Esophagus squamous epithelium (tissue), 5 donors: Measurements from ENCODE around the gene PRKCZ. TPM values are rescaled to one million over a fixed set of nuclear protein-coding genes. Genes with fewer than 3 reads are reported as not detected.
A peak's percentile ranks its signal among the peaks of the same experiment; 100 is the strongest.

ENCODE experiments used
- DNase-seq: peaks from one replicate; lab custom pipeline; 2025; lab: John Stamatoyannopoulos, UW
- H3K27ac ChIP-seq, 4 donors: fragments of 200-600 bp; sonication (generic); one replicate each; pipeline ENCODE4 v1.5.1; 2016 to 2019; ENCODE audit warnings: mild to moderate bottlenecking in 1 of 4
- H3K27me3 ChIP-seq, 4 donors: fragments of 200-600 bp; sonication (generic); 1 replicate in 3 of 4; 2 replicates in 1 of 4; pipeline versions ENCODE4 v1.5.1 to v1.6.0; 2017 to 2021; ENCODE audit warnings: antibody characterized with exemption in 1 of 4
- H3K36me3 ChIP-seq, 3 donors: fragments of 200-600 bp; sonication (generic); one replicate each; pipeline ENCODE4 v1.5.1; 2016 to 2019
- H3K4me1 ChIP-seq, 3 donors: fragments of 200-600 bp; sonication (generic); one replicate each; pipeline ENCODE4 v1.5.1; 2017 to 2019
- H3K4me3 ChIP-seq, 4 donors: fragments of 200-600 bp; sonication (generic); 1 replicate in 3 of 4; 2 replicates in 1 of 4; pipeline ENCODE4 v1.5.1; 2016 to 2019; ENCODE audit warnings: mild to moderate bottlenecking in 2 of 4, moderate library complexity in 1 of 4
- H3K9me3 ChIP-seq, 3 donors: fragments of 200-600 bp; sonication (generic); one replicate each; pipeline ENCODE4 v1.5.1; 2016 to 2019
- POLR2A ChIP-seq, 4 donors: fragments of 450-650 bp; IDR thresholded peaks; one replicate each; pipeline ENCODE4 v1.6.1; 2017; ENCODE audit warnings: antibody characterized with exemption in 4 of 4, mild to moderate bottlenecking in 4 of 4, moderate library complexity in 3 of 4
- WGBS, 2 donors: methylation state at CpG; one replicate each; pipeline ENCODE4 v1.1.5; 2018; 5-methylcytosine and 5-hydroxymethylcytosine counted together
- intact Hi-C: fragments of 100-400 bp; cut with DNase I; formaldehyde crosslinking; loops from one replicate; pipeline ENCODE4 v1.15.0; 2022
- total RNA-seq, 4 donors: library from RNA; depleted of rRNA; stranded (reverse); fragments of >200 nt; gene quantifications; one replicate each; pipeline ENCODE4 v1.1.0, GENCODE V29; 2016
- TF ChIP-seq, protein P1 (sequence below), 6 experiments: fragments of 450-650 bp in 4 of 6; fragments of 200-600 bp in 2 of 6; sonication (generic) in 2 of 6; IDR thresholded peaks; one replicate each; pipeline ENCODE4 v1.5.1; 2016 to 2019; ENCODE audit warnings: antibody characterized with exemption in 6 of 6, mild to moderate bottlenecking in 4 of 6, moderate library complexity in 4 of 6
- donor health status: DM: yes; HTN: yes; CAD: no.

The PRKCZ gene
- total RNA-seq, 4 donors from 2014 or later, result 14.5 to 23.8 (median 17.5) TPM

DNA sequence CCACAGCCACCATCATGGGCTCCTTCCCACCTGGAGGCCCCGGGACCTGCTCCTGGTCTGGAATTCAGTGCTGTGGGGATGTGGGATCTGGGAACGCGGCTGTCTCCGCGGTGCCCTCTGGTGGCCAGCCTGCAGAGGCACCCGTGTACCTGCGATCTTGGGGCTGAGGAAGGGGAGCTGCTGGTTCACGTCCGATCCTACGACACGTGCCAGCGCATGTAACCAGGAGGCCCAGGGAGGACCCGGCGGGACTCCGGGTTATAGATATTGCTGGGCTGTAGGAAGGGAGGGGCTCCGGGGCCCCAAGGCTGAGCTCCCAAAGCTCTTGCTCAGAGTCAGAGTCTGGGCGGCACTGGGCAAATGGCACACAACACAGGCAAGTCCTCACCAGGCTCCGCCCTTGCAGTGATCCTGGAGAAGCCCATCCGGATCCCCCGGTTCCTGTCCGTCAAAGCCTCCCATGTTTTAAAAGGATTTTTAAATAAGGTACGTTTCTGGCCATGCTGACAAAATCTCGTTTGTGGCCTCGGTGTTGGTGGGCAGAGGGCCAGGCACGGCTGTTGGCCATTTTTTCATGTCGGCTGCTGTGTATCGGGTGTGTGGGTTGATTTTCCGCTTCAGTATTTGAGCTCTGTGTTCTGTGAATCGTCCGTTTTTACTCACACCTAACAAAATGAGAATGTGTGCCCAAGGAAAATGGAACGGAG is 124.3 kb downstream of the PRKCZ start:
- Histone ChIP-seq H3K4me1 (peaks cover 0 to 14% (median 8%) of the 10 kb centered on the region in 3 donors), H3K36me3 (peaks cover 0 to 47% (median 0%) of the 10 kb centered on the region in 3 donors), H3K27ac (peak overlapping the region in 2 of 4 donors; percentile 45 to 66), H3K9me3 (no peaks in the 10 kb centered on the region), H3K27me3 (no peaks in the 10 kb centered on the region), H3K4me3 (peak overlapping the region; percentile 14 to 61 (median 40))
- TF ChIP-seq, protein P1, sequence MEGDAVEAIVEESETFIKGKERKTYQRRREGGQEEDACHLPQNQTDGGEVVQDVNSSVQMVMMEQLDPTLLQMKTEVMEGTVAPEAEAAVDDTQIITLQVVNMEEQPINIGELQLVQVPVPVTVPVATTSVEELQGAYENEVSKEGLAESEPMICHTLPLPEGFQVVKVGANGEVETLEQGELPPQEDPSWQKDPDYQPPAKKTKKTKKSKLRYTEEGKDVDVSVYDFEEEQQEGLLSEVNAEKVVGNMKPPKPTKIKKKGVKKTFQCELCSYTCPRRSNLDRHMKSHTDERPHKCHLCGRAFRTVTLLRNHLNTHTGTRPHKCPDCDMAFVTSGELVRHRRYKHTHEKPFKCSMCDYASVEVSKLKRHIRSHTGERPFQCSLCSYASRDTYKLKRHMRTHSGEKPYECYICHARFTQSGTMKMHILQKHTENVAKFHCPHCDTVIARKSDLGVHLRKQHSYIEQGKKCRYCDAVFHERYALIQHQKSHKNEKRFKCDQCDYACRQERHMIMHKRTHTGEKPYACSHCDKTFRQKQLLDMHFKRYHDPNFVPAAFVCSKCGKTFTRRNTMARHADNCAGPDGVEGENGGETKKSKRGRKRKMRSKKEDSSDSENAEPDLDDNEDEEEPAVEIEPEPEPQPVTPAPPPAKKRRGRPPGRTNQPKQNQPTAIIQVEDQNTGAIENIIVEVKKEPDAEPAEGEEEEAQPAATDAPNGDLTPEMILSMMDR (IDR thresholded peaks at IDR 0.05), result peak; percentile 55 to 89 (median 83)
- no peak for TF ChIP-seq POLR2A (IDR thresholded peaks at IDR 0.05)
- DNase-seq, result no peak
- intact Hi-C loops, result no loop called here
- WGBS, 2 donors, result 18 to 55% methylated on average over 10 to 18 of the region's 31 CpGs

DNA sequence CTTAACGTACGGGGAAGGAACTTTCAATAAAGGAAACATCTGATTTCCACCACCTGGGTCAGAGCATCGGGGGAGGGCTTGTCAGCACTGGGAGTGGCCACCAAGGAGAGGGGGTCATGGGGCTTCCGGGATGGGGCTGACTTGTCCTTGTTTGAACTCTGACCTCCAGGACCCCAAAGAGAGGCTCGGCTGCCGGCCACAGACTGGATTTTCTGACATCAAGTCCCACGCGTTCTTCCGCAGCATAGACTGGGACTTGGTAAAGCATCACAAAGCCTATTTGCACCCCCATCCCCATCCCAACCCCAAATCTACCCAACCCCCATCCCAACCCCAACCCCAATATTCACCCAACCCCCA is 124.8 kb downstream of the PRKCZ start:
- Histone ChIP-seq H3K36me3 (peaks cover 0 to 50% (median 0%) of the 10 kb centered on the region in 3 donors), H3K4me3 (peak overlapping the region in 3 of 4 donors; percentile 39 to 61 (median 40)), H3K4me1 (peaks cover 0 to 14% (median 8%) of the 10 kb centered on the region in 3 donors), H3K27me3 (no peaks in the 10 kb centered on the region), H3K27ac (peak overlapping the region in 1 of 4 donors; percentile 66), H3K9me3 (no peaks in the 10 kb centered on the region)
- 77 to 84% methylated on average over 8 of the region's 9 CpGs for WGBS, 2 donors
- intact Hi-C loops, result no loop called here
- DNase-seq, result no peak
- TF ChIP-seq, protein P1 (IDR thresholded peaks at IDR 0.05), result no peak
- TF ChIP-seq POLR2A (IDR thresholded peaks at IDR 0.05), result no peak

DNA sequence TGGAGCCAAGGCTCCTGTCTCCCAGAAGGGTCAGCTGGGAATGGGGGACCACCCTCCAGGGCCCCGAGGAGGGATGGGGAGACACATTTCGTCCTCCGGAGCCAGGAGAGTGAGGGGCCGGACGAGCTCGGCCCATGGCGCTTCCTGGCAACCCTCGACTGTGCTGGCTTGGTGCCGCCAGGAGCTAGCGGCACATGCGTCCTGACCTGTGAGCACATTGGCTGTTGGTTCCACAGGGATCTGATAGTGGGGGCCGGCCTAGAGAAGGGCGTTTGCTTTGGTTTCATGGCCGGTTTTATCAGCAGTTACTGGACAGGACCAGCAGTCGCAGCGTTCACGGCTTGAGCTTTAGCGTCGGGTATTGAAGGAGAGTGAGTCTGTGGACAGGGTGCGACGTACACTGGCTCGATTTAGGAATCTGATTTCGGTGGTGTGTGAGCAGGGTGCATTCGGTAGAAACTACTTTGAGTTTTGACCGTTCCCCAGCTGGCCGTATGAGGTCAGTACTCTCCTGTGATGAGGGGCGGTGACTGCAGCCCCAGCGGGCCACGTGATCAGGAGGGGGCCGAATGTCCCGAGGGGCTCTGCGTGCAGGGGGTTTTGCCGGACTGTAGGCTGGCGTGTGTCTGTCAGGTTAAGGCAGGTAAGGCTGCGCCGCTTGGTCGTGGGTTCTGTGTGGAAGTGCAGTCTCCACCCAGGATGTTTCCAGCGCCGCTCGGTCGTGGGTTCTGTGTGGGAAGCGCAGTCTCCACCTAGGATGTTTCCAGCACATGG is 125.7 kb downstream of the PRKCZ start:
- Histone ChIP-seq H3K36me3 (peaks cover 0 to 55% (median 0%) of the 10 kb centered on the region in 3 donors), H3K27ac (no peak overlapping the region), H3K9me3 (no peaks in the 10 kb centered on the region), H3K4me3 (no peak overlapping the region), H3K4me1 (peaks cover 0 to 14% (median 8%) of the 10 kb centered on the region in 3 donors), H3K27me3 (no peaks in the 10 kb centered on the region)
- 85 to 92% methylated on average over 12 to 21 of the region's 42 CpGs for WGBS, 2 donors
- DNase-seq, result no peak
- TF ChIP-seq, protein P1 (IDR thresholded peaks at IDR 0.05), result no peak
- TF ChIP-seq POLR2A (IDR thresholded peaks at IDR 0.05), result no peak
- intact Hi-C loops, result no loop called here

DNA sequence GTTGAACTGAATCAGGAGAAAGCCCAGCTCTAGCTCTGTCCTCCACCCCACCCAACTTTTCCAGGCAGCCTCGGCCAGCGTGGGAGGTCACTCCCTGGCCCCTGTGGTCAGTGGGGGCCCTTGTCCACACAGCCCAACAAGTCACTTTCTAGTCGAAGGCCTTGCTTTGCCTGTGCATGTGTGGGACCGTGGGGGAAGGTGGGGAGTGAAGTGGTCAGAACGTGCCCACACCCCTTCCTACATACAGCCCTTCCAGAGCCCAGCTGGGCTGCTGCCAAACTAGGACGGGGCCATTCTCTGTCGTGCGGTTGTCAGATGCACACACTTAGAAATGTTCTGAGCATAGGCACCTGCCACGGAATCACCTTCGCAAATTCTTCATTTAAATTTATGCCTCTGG is 126.4 kb downstream of the PRKCZ start:
- intact Hi-C loops, result no loop called here
- TF ChIP-seq, protein P1 (IDR thresholded peaks at IDR 0.05), result no peak
- TF ChIP-seq POLR2A (IDR thresholded peaks at IDR 0.05), result no peak
- WGBS, 2 donors, result 77 to 86% methylated on average over 2 to 8 of the region's 10 CpGs

DNA sequence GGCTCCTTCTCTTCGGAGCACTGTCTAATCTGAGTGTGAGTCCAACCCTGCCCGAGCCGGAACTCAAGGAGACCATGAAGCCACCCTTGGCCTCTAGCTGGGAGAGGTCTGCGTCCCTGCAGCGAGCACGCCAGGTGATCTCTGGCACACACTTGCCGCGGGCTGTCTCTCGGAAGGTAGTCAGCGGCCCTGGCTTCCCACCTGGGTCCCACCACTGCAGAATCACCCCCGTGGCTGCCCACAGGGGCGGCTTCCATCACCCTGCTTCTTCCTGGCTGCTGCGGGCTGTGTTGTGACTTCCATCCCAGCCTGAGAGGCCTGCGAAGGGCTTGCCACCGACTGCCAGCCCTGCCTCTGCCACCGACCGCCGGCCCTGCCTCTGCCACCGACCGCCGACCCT is 127.3 kb downstream of the PRKCZ start:
- peaks cover 0 to 46% (median 0%) of the 10 kb centered on the region in 3 donors for H3K36me3 ChIP-seq
- DNase-seq, result no peak
- 96% methylated on average over 4 to 7 of the region's 21 CpGs for WGBS, 2 donors
- no peak overlapping the region for H3K27ac ChIP-seq
- intact Hi-C loops, result no loop called here
- H3K4me1 ChIP-seq, result peaks cover 0 to 14% (median 8%) of the 10 kb centered on the region in 3 donors
- TF ChIP-seq POLR2A (IDR thresholded peaks at IDR 0.05), result no peak
- no peaks in the 10 kb centered on the region for H3K9me3 ChIP-seq
- no peak overlapping the region for H3K4me3 ChIP-seq
- H3K27me3 ChIP-seq, result no peaks in the 10 kb centered on the region

More for the DNA sequence above, 126.4 kb downstream of the PRKCZ start:
- Histone ChIP-seq H3K27ac (no peak overlapping the region), H3K4me3 (no peak overlapping the region), H3K36me3 (peaks cover 0 to 55% (median 0%) of the 10 kb centered on the region in 3 donors), H3K9me3 (no peaks in the 10 kb centered on the region), H3K27me3 (no peaks in the 10 kb centered on the region), H3K4me1 (peaks cover 0 to 14% (median 8%) of the 10 kb centered on the region in 3 donors)
- DNase-seq, result no peak
